Fibroblast of skin of scalp (primary cell): ENCODE results near the gene POMT2.

Experiments used
- DNase-seq: peaks from one replicate; pipeline ENCODE4 v3.0.0-alpha.2; 2013

Gene POMT2

GRCh38 chr14:77238996-77239395 lies 81.7 kb downstream of the POMT2 start:
- no peak for DNase-seq

DNA sequence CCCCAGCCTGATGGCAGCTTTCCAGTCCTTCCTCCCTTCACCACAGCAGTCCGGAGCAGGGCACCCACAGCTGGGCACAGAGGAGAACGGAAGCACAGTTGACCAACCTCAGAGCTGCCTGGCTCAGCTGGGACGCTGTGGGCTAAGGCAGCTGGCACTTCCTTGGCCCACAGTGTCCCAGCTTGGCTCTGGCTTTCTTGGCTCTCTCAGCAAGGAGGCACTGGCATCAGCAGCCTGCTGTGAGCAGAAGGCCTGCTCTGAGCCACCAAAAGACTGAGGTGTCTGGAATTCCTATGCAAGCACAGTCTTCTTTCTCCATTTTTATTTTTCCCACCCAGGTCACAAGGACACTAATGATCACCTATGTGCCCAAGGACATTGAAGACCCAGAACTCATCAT lies 82.3 kb downstream of the POMT2 start:
- no peak for DNase-seq

DNA sequence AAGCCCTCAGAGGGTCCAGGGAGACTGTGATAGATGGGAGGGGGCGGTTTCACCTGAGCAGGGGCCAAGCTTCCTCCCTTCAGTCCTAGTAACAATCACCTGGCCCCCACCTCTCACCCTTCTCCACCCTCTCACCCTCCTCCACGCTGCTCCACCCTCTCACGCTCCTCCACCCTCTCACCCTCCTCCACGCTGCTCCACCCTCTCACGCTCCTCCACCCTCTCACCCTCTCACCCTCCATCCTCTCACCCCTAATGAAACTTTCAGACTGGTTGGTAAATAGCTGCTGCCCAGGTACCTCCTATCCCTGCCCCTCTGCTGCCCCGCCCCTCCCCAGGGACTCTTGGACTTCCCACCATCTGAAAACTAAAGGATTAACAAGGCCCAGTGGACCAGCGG lies 83.9 kb downstream of the POMT2 start:
- no peak for DNase-seq

DNA sequence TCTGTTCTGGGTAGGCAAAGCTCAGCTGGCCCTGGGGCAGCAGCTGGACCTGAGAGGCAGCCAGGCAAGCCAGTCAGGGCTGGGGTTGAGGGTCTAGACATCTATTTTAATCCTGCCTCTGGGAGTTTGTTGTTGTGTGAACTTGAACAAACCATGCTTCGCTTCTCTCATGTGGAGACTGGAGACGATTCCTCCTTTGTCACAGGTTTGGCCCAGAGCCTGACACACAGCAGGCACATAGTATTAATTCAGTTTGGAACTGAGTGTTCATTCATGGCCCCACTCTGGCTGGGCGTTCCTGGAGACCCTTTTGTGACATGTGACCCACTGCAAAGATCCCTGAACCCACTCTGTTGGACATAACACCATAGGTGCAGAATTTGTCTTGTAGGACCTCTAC lies 89.0 kb downstream of the POMT2 start:
- DNase-seq, result no peak

DNA sequence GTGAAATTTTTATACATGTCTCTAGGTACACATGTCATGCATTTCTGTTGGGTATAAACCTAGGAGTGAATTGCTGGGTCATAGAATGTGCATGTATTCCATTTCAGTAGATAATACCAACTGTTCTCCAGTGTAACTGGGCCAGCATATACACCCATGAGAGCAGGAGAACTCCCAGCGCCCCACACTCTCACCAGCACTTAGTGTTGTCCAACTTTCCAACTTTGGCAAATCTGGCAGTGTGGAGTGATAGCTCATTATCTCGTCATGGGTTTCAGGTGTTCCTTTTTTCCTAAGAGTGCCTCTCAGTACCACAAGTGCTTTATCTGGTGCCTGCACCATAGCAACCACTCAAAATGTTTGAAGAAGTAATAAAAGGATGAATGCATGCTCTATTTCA lies 89.8 kb downstream of the POMT2 start:
- no peak for DNase-seq

- no peak for DNase-seq
Measured at GRCh38 chr14:77228056-77228455, 92.6 kb downstream of the POMT2 start.

DNA sequence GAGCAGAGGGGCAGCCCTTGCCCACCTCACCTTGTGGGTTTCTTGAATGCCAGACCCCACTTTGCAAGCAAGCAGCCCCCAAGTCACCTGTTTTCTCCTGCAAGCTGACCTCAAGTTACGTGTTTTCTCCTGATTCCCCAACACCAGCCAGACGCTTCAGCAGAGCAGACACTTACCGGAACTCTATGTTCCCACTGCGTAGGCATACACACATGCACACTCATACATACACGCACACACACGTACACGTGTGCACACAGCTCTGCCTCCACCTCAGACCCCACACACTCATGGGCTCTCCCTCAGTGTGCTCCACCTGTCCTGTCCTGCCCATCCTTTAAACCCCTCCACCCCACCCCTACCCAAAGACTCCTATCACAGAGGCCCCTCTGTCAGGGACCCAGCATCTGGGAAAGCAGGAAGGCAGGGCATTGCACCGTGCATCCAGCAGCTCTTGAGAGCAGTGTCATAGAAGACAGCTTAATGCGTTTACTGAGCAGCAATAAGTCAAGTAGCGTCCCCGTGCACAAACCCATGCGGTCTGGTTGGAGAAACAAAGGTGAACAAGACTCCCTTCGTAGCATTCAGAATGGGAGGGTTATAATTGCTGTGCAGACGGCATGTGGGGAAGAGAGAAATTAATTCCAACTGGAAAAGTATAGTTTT lies 94.7 kb downstream of the POMT2 start:
- DNase-seq, result no peak

DNA sequence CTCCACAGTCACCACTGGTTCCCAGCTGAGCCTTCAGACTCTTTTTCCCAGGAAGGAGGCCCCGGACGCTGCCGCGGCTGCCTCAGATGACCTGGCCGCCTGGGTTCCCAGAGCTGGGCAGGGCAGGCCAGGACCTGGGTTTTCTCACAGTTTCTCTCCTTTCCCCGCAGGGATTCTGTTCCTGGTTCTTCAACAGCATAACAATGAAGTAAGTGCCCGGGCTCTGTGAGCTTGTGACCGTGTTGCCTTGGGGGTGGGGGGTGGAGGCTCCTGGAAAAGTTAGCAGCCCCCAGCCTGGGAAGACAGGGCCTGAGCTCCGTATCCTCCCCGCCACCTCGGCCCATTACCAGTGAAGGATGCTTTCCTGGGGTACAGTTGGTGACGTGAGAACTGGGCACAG lies 95.4 kb downstream of the POMT2 start:
- DNase-seq, result no peak
